NB4 (cell line): ENCODE measurements around the gene ZNF662.
A peak's percentile ranks its signal among the peaks of the same experiment; 100 is the strongest.

Source experiments
- CTCF ChIP-seq: IDR thresholded peaks from one replicate; pipeline ENCODE4 v1.5.1; 2012; ENCODE audit warnings: low read depth, low read length
- POLR2A ChIP-seq: IDR thresholded peaks from 2 replicates; pipeline ENCODE4 v1.6.1; 2011; ENCODE audit warnings: mild to moderate bottlenecking; ENCODE audit not compliant: insufficient read length; ENCODE audit errors: extremely low read depth

GRCh38 chr3:42957573-42957972 is 51.6 kb downstream of the ZNF662 start:
- TF ChIP-seq CTCF (peak; percentile 10), POLR2A (no peak)
